Coronary artery (tissue), 2 donors: ENCODE measurements around the gene NLRP2B.

Experiments
- DNase-seq: peaks from one replicate; pipeline ENCODE4 v3.0.0-alpha.2; 2017; ENCODE audit warnings: low spot score
- H3K27ac ChIP-seq, 2 donors: fragments of 200-600 bp; sonication (generic); one replicate each; pipeline ENCODE4 v1.5.1; 2016 to 2019
- H3K4me3 ChIP-seq: fragments of 200-600 bp; sonication (generic); 2 replicates; pipeline ENCODE4 v1.5.1; 2016; ENCODE audit warnings: mild to moderate bottlenecking, moderate library complexity
- CTCF ChIP-seq: fragments of 200-600 bp; sonication (generic); IDR thresholded peaks from one replicate; pipeline ENCODE4 v1.5.1; 2019; ENCODE audit warnings: antibody characterized with exemption

Gene NLRP2B

GRCh38 chrX:57669961-57670360, 10.1 kb downstream of the NLRP2B start:
- DNase-seq: no peak
- Histone ChIP-seq H3K4me3 (no peak overlapping the region), H3K27ac (no peak overlapping the region)
- TF ChIP-seq CTCF: no peak

GRCh38 chrX:57667010-57667409, 13.1 kb downstream of the NLRP2B start:
- no peak for TF ChIP-seq CTCF
- no peak for DNase-seq
- Histone ChIP-seq H3K27ac (no peak overlapping the region), H3K4me3 (no peak overlapping the region)

- DNase-seq: no peak
- no peak overlapping the region for H3K27ac ChIP-seq
- no peak for TF ChIP-seq CTCF
- no peak overlapping the region for H3K4me3 ChIP-seq
Observed at GRCh38 chrX:57655065-57655464, 25.0 kb downstream of the NLRP2B start.

- H3K27ac ChIP-seq: no peak overlapping the region
- no peak for DNase-seq
- H3K4me3 ChIP-seq: no peak overlapping the region
- TF ChIP-seq CTCF: no peak
Observed at GRCh38 chrX:57652705-57653104, 27.4 kb downstream of the NLRP2B start.

GRCh38 chrX:57651169-57651919, 28.7 kb downstream of the NLRP2B start:
- no peak overlapping the region for H3K27ac ChIP-seq
- no peak for TF ChIP-seq CTCF
- no peak overlapping the region for H3K4me3 ChIP-seq
- DNase-seq: no peak

- Histone ChIP-seq H3K27ac (no peak overlapping the region), H3K4me3 (no peak overlapping the region)
- no peak for DNase-seq
- TF ChIP-seq CTCF: no peak
Observed at GRCh38 chrX:57647020-57647419, 33.0 kb downstream of the NLRP2B start.

GRCh38 chrX:57643698-57644097, 36.4 kb downstream of the NLRP2B start:
- H3K4me3 ChIP-seq: no peak overlapping the region
- no peak overlapping the region for H3K27ac ChIP-seq
- DNase-seq: no peak
- TF ChIP-seq CTCF: no peak
